Hepatocyte (in vitro differentiated cells): ENCODE measurements around the gene LUZP2. TPM values are rescaled to one million over a fixed set of nuclear protein-coding genes. Genes with fewer than 3 reads are reported as not detected.

Experiments
- DNase-seq: peaks from one replicate; pipeline ENCODE4 v3.0.0-alpha.2; 2016; ENCODE audit warnings: low spot score
- H2AFZ ChIP-seq: fragments of 200-600 bp; sonication (generic); 2 replicates; pipeline ENCODE4 v1.6.0; 2016; ENCODE audit warnings: antibody characterized with exemption, mild to moderate bottlenecking
- H3K27ac ChIP-seq: fragments of 200-600 bp; sonication (generic); 2 replicates; pipeline ENCODE4 v1.5.1; 2016; ENCODE audit warnings: mild to moderate bottlenecking
- H3K27me3 ChIP-seq: fragments of 200-600 bp; sonication (generic); 2 replicates; pipeline ENCODE4 v1.6.1; 2016
- H3K36me3 ChIP-seq: fragments of 200-600 bp; sonication (generic); replicated peaks from 2 replicates; pipeline ENCODE4 v1.5.1; 2016; ENCODE audit warnings: low read depth; ENCODE audit not compliant: insufficient read depth
- H3K4me1 ChIP-seq: fragments of 200-600 bp; sonication (generic); 2 replicates; pipeline ENCODE4 v1.5.1; 2016; ENCODE audit warnings: mild to moderate bottlenecking, moderate library complexity; ENCODE audit not compliant: insufficient read depth
- H3K4me2 ChIP-seq: fragments of 200-600 bp; sonication (generic); 2 replicates; pipeline ENCODE4 v1.6.0; 2016
- H3K4me3 ChIP-seq: fragments of 200-600 bp; sonication (generic); 2 replicates; pipeline ENCODE4 v1.5.1; 2016; ENCODE audit warnings: mild to moderate bottlenecking
- H3K79me2 ChIP-seq: fragments of 200-600 bp; sonication (generic); 2 replicates; pipeline ENCODE4 v1.6.0; 2017; ENCODE audit warnings: mild to moderate bottlenecking
- H3K9me2 ChIP-seq: fragments of 200-600 bp; sonication (generic); replicated peaks from 2 replicates; pipeline ENCODE4 v1.6.0; 2017; ENCODE audit warnings: mild to moderate bottlenecking; ENCODE audit not compliant: insufficient read depth
- H3K9me3 ChIP-seq: fragments of 200-600 bp; sonication (generic); 2 replicates; pipeline ENCODE4 v1.5.1; 2016; ENCODE audit warnings: low read depth, mild to moderate bottlenecking
- H4K20me1 ChIP-seq: fragments of 200-600 bp; sonication (generic); 2 replicates; pipeline ENCODE4 v1.6.0; 2016; ENCODE audit warnings: mild to moderate bottlenecking; ENCODE audit not compliant: insufficient read depth, poor library complexity, severe bottlenecking
- EZH2 ChIP-seq: fragments of 200-600 bp; sonication (generic); IDR thresholded peaks from 2 replicates; pipeline ENCODE4 v1.6.1; 2016; ENCODE audit warnings: antibody characterized with exemption, mild to moderate bottlenecking, borderline replicate concordance
- EZH2phosphoT487 ChIP-seq: fragments of 200-600 bp; sonication (generic); IDR thresholded peaks from one replicate; pipeline ENCODE4 v1.6.1; 2018; ENCODE audit warnings: antibody characterized with exemption, mild to moderate bottlenecking, low read depth, moderate library complexity; ENCODE audit not compliant: unreplicated experiment, severe bottlenecking
- WGBS: methylation state at CpG from one replicate; pipeline ENCODE4 v1.1.6; 2016; ENCODE audit warnings: low lambda C conversion rate; ENCODE audit errors: missing lambda C conversion rate; 5-methylcytosine and 5-hydroxymethylcytosine counted together
- polyA plus RNA-seq: library from polyadenylated mRNA; unstranded; fragments of >200 nt; fragmentation: Nextera tagmentation; extraction: Ambion mirVana; gene quantifications from 2 replicates; pipeline ENCODE4 v1.2.1, GENCODE V29; 2016
- total RNA-seq: library from RNA; depleted of rRNA; stranded (reverse); fragments of >200 nt; gene quantifications from 2 replicates; pipeline ENCODE4 v1.2.3, GENCODE V29; 2014
- TF ChIP-seq, protein P1 (sequence below): fragments of 200-600 bp; sonication (generic); IDR thresholded peaks from 2 replicates; pipeline ENCODE4 v1.5.1; 2016; ENCODE audit warnings: antibody characterized with exemption, mild to moderate bottlenecking; ENCODE audit not compliant: poor library complexity

The LUZP2 gene
- total and polyA plus RNA-seq, 2 experiments from 2014 or later = 2.2 to 7.9 TPM

DNA sequence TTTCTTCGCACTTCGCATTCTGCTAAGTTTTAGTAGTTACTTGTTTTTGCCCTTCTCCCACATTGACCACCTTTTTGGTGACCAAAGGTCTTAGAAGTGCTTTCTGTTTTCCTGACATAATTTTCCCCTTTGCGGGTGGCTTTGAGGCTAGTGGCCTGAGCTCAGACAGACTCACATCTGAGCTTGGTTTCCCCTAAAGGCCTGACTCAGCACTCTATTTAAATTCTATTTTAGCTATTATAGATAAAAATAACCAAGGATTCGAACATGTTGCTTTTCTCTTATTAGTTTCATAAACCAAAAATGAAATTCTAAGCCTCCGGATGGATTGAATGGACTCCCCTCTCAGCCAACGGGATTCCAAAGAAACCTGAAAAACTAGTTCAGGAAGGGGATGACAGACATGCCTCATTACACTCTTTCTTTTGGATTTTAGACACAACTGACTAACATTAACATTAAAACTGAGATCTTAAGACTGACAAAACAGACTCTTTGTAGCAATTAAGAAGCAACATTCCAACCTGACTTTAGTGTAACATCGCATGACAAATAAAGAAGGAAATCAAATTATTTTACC lies 258.5 kb downstream of the LUZP2 start:
- Histone ChIP-seq H4K20me1 (no peaks in the 10 kb centered on the region), H3K9me3 (no peaks in the 10 kb centered on the region), H3K4me3 (no peak overlapping the region), H3K4me1 (no peaks in the 10 kb centered on the region), H3K27ac (no peak overlapping the region), H3K79me2 (no peaks in the 10 kb centered on the region), H3K4me2 (no peak overlapping the region), H2AFZ (no peak overlapping the region), H3K27me3 (no peaks in the 10 kb centered on the region), H3K36me3 (no peaks in the 10 kb centered on the region), H3K9me2 (no peaks in the 10 kb centered on the region)
- no peak for DNase-seq
- TF ChIP-seq EZH2 (no peak), EZH2phosphoT487 (no peak)
- TF ChIP-seq, protein P1, sequence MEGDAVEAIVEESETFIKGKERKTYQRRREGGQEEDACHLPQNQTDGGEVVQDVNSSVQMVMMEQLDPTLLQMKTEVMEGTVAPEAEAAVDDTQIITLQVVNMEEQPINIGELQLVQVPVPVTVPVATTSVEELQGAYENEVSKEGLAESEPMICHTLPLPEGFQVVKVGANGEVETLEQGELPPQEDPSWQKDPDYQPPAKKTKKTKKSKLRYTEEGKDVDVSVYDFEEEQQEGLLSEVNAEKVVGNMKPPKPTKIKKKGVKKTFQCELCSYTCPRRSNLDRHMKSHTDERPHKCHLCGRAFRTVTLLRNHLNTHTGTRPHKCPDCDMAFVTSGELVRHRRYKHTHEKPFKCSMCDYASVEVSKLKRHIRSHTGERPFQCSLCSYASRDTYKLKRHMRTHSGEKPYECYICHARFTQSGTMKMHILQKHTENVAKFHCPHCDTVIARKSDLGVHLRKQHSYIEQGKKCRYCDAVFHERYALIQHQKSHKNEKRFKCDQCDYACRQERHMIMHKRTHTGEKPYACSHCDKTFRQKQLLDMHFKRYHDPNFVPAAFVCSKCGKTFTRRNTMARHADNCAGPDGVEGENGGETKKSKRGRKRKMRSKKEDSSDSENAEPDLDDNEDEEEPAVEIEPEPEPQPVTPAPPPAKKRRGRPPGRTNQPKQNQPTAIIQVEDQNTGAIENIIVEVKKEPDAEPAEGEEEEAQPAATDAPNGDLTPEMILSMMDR = no peak
- WGBS = 79% methylated on average over 7 of the region's 7 CpGs

DNA sequence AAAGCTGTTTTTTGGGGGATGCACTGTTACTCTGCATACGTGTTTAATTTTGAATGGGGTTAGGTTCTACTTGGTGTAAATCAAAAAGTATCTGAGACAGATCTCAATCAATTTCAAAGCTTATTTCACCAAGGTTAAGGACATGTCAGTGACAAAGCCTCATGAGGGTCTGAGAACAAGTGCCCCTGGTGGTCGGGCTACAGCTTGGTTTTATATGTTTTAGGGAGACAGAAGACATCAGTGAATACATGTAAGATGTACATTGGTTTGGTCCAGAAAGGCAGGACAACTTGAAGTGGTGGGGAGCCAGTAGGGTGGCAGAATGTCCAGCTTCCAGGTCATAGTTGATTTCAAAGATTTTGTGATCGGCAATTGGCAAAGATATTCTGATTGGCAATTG lies 262.9 kb downstream of the LUZP2 start:
- H3K27me3 ChIP-seq = no peaks in the 10 kb centered on the region
- DNase-seq = no peak
- 90% methylated on average over 3 of the region's 3 CpGs for WGBS
- no peaks in the 10 kb centered on the region for H3K9me3 ChIP-seq
- no peaks in the 10 kb centered on the region for H3K9me2 ChIP-seq
- no peak overlapping the region for H3K27ac ChIP-seq
- H2AFZ ChIP-seq = no peak overlapping the region
- H3K36me3 ChIP-seq = no peaks in the 10 kb centered on the region
- H3K4me2 ChIP-seq = no peak overlapping the region
- H3K4me1 ChIP-seq = no peaks in the 10 kb centered on the region
- H3K79me2 ChIP-seq = no peaks in the 10 kb centered on the region
- no peak overlapping the region for H3K4me3 ChIP-seq
- TF ChIP-seq EZH2phosphoT487 (no peak), EZH2 (no peak)
- TF ChIP-seq, protein P1 = no peak
- no peaks in the 10 kb centered on the region for H4K20me1 ChIP-seq

DNA sequence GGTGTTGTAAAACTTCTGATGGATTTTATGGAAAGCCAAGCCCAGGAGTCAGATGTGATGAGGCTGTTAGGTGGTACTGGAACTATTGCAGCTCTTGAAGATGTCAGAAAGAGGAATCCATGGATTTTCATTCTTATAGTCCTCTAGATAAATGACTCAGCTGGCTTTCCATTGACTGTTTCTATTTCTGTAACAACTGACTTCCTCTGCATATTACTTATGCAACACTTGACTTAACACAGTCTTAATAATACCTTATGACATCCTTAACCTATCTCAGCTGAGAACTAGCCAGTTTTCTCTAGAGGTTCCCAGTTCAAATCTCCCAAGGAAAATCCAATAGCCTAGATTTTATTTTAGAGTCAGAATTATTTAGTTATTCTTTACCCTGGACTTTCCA lies 263.8 kb downstream of the LUZP2 start:
- no peak for DNase-seq
- Histone ChIP-seq H3K4me1 (no peaks in the 10 kb centered on the region), H3K36me3 (no peaks in the 10 kb centered on the region), H3K79me2 (no peaks in the 10 kb centered on the region), H3K9me3 (no peaks in the 10 kb centered on the region), H3K9me2 (no peaks in the 10 kb centered on the region), H3K4me3 (no peak overlapping the region), H3K27me3 (no peaks in the 10 kb centered on the region), H4K20me1 (no peaks in the 10 kb centered on the region), H2AFZ (no peak overlapping the region), H3K27ac (no peak overlapping the region), H3K4me2 (no peak overlapping the region)
- TF ChIP-seq EZH2 (no peak), EZH2phosphoT487 (no peak)
- TF ChIP-seq, protein P1 = no peak

DNA sequence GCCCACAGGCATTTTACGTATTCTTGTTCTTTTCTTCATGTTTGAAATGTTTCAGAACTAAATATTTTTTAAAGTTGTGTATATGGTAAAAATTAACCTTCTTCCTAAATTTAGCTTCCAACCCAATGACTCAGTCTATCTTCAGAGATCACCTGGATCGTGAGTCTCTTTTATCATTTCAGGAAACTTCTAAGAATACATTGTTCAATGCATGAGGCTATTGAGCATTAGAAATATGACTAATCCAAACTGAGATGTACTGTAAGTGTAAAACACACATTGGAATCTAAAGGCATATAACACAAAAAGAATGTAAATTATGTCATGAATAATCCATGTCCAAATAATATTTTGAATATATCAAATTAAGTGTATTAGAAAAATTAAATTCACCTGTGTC lies 265.2 kb downstream of the LUZP2 start:
- no peak for DNase-seq
- no peak for TF ChIP-seq EZH2phosphoT487
- TF ChIP-seq EZH2 = no peak
- H3K27ac ChIP-seq = no peak overlapping the region
- H3K4me3 ChIP-seq = no peak overlapping the region
- no peak overlapping the region for H3K4me2 ChIP-seq
- H3K4me1 ChIP-seq = no peaks in the 10 kb centered on the region
- no peaks in the 10 kb centered on the region for H4K20me1 ChIP-seq
- no peaks in the 10 kb centered on the region for H3K9me2 ChIP-seq
- 91% methylated on average over 2 of the region's 2 CpGs for WGBS
- H3K27me3 ChIP-seq = no peaks in the 10 kb centered on the region
- no peaks in the 10 kb centered on the region for H3K79me2 ChIP-seq
- H3K9me3 ChIP-seq = no peaks in the 10 kb centered on the region
- H3K36me3 ChIP-seq = no peaks in the 10 kb centered on the region
- no peak overlapping the region for H2AFZ ChIP-seq
